ENCODE measurements around the gene ZNF611.

DNA sequence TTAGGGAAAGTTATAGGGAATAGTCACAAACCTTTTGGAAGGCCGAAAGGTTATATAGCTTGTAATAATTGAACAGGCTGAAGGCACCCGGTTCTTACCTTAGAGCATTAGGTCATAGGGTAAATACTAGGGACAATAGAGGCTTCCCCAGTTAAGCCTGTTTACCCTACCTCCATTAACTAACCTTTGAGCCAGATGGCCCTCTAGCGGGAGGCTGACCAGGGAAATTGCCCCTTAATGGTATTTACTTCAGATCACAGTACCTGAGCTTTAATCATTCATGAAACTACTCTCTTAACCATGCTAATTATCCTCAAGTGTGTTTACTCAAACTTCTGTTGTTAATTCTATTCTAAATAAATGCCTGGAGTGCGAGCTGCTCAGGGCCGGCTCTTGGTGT lies 76.2 kb downstream of the ZNF611 start:
- no peak for TF ChIP-seq CTCF (IDR thresholded peaks at IDR 0.05; ENCODE audit: low read length)
- TF ChIP-seq EZH2 (optimal IDR thresholded peaks at IDR 0.05; ENCODE audit: low read depth, low read length): no peak
- TF ChIP-seq EZH2phosphoT487 (IDR thresholded peaks at IDR 0.05; ENCODE audit: low read length): no peak
